GM13976 (cell line): ENCODE measurements around the gene AUTS2.

Experiments used
- DNase-seq: peaks from one replicate; pipeline ENCODE4 v3.0.0; 2012; ENCODE audit warnings: low spot score
- CTCF ChIP-seq: IDR thresholded peaks from 2 replicates; pipeline ENCODE4 v1.5.1; 2012; ENCODE audit warnings: borderline replicate concordance, mild to moderate bottlenecking; ENCODE audit not compliant: insufficient read depth; ENCODE audit errors: extremely low read depth, missing control alignments, control extremely low read depth
- in situ Hi-C: fragments of 300-500 bp; cut with MboI; formaldehyde crosslinking; loops from one replicate; pipeline ENCODE4 v1.12.0; 2022; ENCODE audit warnings: low sequenced_read_pairs, mixed read lengths, inconsistent platforms; ENCODE audit not compliant: unreplicated experiment

Gene AUTS2

GRCh38 chr7:69868921-69869320 lies 270.6 kb downstream of the AUTS2 start:
- TF ChIP-seq CTCF, result no peak
- no peak for DNase-seq
- in situ Hi-C loops, result no loop called here

- no peak for DNase-seq
- TF ChIP-seq CTCF, result no peak
- in situ Hi-C loops, result no loop called here
These were observed 273.1 kb downstream of the AUTS2 start for GRCh38 chr7:69871213-69871885.

- in situ Hi-C loops, result no loop called here
- TF ChIP-seq CTCF, result no peak
- DNase-seq, result no peak
These were observed 273.8 kb downstream of the AUTS2 start for GRCh38 chr7:69871886-69872569.

GRCh38 chr7:69873512-69873911 lies 275.2 kb downstream of the AUTS2 start:
- no peak for DNase-seq
- in situ Hi-C loops, result no loop called here

GRCh38 chr7:69878015-69878414 lies 279.7 kb downstream of the AUTS2 start:
- in situ Hi-C loops, result no loop called here
- no peak for TF ChIP-seq CTCF
- no peak for DNase-seq

More at GRCh38 chr7:69873512-69873911, 275.2 kb downstream of the AUTS2 start:
- TF ChIP-seq CTCF, result no peak

- no peak for DNase-seq
- in situ Hi-C loops, result no loop called here
- no peak for TF ChIP-seq CTCF
These were observed 280.3 kb downstream of the AUTS2 start for GRCh38 chr7:69878591-69878990.

- TF ChIP-seq CTCF, result no peak
These were observed 281.7 kb downstream of the AUTS2 start for GRCh38 chr7:69879989-69880388.

More at GRCh38 chr7:69879989-69880388, 281.7 kb downstream of the AUTS2 start:
- DNase-seq, result no peak
- in situ Hi-C loops, result no loop called here
